Measurements from ENCODE around the gene DNAI2. TPM values are rescaled to one million over a fixed set of nuclear protein-coding genes. Genes with fewer than 3 reads are reported as not detected.

Gene DNAI2
- total RNA-seq, 1 donor from 2014 or later, result not detected

DNA sequence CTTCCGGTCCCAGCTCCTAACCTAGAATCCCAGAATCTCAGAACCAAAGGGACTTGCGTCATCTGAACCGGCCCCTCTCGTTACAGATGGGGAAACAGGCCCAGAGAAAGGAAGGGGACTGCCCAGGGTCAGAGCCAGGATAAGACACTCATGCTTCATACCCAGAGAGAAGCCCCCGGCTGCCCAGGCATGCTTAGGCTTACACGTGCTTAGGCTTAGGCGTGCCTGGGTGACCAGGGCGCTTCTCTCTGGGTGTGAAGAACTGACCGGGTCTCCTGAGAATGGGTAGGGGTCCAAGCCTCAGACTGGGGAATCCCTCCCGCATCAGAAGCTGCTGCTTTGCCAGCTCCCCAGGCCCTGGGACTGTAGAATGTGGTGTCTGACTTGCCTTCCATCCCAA, 29.9 kb upstream of the DNAI2 start:
- Histone ChIP-seq H3K27ac (ENCODE audit: low read depth, low read length) (no peak overlapping the region), H3K9ac (ENCODE audit: low read depth in 1 of 3, low read length in 3 of 3) (no peak overlapping the region), H3K4me1 (ENCODE audit: control insufficient read depth in 3 of 3, insufficient read depth in 3 of 3, low read length in 3 of 3) (peaks cover 32 to 38% (median 33%) of the 10 kb centered on the region in 3 donors), H3K36me3 (ENCODE audit: control insufficient read depth in 3 of 3, insufficient read depth in 3 of 3, low read length in 3 of 3) (peaks cover 11 to 15% (median 12%) of the 10 kb centered on the region in 3 donors), H3K9me3 (ENCODE audit: control insufficient read depth in 3 of 3, low read length in 3 of 3) (no peaks in the 10 kb centered on the region), H3K27me3 (ENCODE audit: control insufficient read depth in 3 of 3, insufficient read depth in 3 of 3, low read length in 3 of 3) (no peaks in the 10 kb centered on the region), H3K4me3 (ENCODE audit: low read length in 3 of 3) (no peak overlapping the region)

DNA sequence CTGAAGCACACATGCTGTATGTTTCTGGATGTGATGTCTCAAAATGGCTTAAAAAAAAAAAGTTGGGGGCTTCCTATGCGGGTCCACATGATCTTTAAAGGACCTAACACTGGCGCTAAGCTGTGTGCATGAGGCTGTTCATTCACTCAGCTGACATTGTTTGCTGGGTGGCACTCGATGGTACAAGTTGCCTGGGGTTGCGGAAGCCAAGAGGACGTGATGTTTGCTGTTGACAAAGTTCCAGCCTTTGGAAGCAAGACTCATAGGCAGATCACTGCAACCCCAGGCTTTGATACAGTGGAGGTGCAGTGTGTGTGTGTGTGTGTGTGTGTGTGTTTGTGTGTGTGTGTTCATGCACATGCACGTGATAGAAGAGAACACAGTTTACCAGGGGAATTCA, 29.5 kb upstream of the DNAI2 start:
- peaks cover 32 to 35% (median 32%) of the 10 kb centered on the region in 3 donors for H3K4me1 ChIP-seq (ENCODE audit: control insufficient read depth in 3 of 3, insufficient read depth in 3 of 3, low read length in 3 of 3)
- H3K4me3 ChIP-seq (ENCODE audit: low read length in 3 of 3), result no peak overlapping the region
- no peak overlapping the region for H3K9ac ChIP-seq (ENCODE audit: low read depth in 1 of 3, low read length in 3 of 3)
- H3K36me3 ChIP-seq (ENCODE audit: control insufficient read depth in 3 of 3, insufficient read depth in 3 of 3, low read length in 3 of 3), result peaks cover 11 to 16% (median 15%) of the 10 kb centered on the region in 3 donors
- H3K9me3 ChIP-seq (ENCODE audit: control insufficient read depth in 3 of 3, low read length in 3 of 3), result no peaks in the 10 kb centered on the region
- no peak overlapping the region for H3K27ac ChIP-seq (ENCODE audit: low read depth, low read length)
- H3K27me3 ChIP-seq (ENCODE audit: control insufficient read depth in 3 of 3, insufficient read depth in 3 of 3, low read length in 3 of 3), result no peaks in the 10 kb centered on the region

DNA sequence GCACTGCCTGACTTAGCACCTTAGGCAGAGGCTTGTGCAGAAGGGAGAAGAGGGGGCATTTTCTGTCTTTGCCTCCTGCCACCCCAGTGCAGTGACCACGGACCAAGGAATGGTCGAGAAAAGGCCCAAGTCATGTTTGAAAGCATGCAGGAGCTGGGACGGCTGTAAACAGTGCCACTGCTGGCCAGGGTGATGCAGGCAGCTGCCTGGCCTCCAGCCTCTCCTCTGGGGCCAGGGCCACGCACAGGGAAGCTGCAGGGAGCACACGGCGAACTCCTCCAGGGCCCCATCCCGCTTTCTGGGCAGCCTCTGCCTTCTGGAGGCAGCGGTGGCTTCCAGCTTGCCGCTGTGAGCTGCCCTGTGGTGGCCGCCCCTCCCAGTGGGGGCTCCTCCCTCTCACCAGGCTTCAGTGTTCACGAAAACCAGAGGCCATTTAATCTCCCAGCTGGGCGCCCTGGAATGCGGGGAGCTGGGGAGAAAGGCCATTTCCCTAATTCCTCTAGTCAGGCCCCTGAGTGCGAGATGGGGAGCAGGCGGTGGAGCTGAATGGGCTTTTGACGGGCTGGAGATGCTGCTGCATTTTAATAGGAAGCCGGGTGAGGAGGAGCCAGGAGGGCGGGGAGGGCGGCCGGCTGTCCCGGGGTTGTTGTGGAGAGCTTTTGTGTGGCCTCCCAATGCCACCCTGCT, 28.7 kb upstream of the DNAI2 start:
- Histone ChIP-seq H3K27me3 (ENCODE audit: control insufficient read depth in 3 of 3, insufficient read depth in 3 of 3, low read length in 3 of 3) (no peaks in the 10 kb centered on the region), H3K9me3 (ENCODE audit: control insufficient read depth in 3 of 3, low read length in 3 of 3) (no peaks in the 10 kb centered on the region), H3K9ac (ENCODE audit: low read depth in 1 of 3, low read length in 3 of 3) (no peak overlapping the region), H3K36me3 (ENCODE audit: control insufficient read depth in 3 of 3, insufficient read depth in 3 of 3, low read length in 3 of 3) (peaks cover 11 to 16% (median 15%) of the 10 kb centered on the region in 3 donors), H3K4me1 (ENCODE audit: control insufficient read depth in 3 of 3, insufficient read depth in 3 of 3, low read length in 3 of 3) (peaks cover 30 to 31% (median 30%) of the 10 kb centered on the region in 3 donors), H3K27ac (ENCODE audit: low read depth, low read length) (no peak overlapping the region), H3K4me3 (ENCODE audit: low read length in 3 of 3) (no peak overlapping the region)

DNA sequence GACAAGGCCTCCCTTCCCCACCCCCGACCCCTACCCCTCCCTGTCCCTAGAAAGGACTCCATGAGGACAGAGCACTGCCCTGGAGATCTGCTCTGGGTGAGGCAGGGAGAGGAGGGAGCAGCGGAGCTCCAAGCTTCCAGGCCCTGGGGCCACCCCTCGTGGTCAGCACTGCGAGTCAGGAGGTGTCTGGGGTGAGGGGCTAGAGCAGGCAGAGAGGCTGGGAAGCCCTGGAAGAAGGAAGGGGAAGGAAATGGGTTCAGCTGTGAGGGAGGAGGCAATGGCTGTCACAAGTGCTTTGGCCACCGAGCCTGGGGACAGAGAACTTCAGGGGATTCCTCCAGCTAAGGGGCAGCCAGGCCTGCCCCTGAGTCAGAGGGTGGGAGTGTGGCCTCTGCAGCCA, 28.2 kb upstream of the DNAI2 start:
- H3K4me3 ChIP-seq (ENCODE audit: low read length in 3 of 3), result no peak overlapping the region
- H3K36me3 ChIP-seq (ENCODE audit: control insufficient read depth in 3 of 3, insufficient read depth in 3 of 3, low read length in 3 of 3), result peaks cover 15 to 20% (median 16%) of the 10 kb centered on the region in 3 donors

DNA sequence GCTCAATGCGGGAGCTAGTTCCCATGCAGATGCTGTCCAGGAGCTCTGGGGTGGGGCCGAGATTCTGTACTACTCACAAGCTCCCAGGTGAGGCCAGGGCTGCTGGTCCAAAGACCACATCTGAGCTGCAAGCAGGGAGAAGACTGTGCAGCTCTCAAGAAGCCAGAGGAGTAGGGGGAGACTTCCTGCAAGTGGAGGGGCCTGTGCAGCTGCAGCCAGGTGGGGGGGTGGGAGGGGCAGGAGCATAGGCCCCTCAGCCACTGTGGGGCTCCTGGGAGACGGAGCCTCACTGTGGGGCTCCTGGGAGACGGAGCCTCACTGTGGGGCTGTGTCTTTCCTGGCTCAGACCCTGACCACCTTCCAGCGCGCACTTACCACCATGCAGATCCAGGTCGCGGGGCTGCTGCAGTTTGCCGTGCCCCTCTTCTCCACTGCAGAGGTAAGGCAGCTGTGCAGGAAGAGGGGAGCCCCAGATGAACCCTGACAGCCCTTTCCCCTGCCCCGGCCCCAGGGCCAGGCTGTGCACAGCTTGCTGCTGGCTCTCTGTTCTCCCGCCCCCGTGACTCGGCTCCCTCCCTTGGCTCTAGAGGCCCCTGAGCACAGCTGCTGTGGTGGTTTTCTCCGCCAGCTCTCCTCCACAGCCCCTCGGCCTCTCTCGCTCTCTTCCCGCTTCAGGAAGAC, 24.3 kb upstream of the DNAI2 start:
- H3K27me3 ChIP-seq (ENCODE audit: control insufficient read depth in 3 of 3, insufficient read depth in 3 of 3, low read length in 3 of 3), result no peaks in the 10 kb centered on the region
- no peaks in the 10 kb centered on the region for H3K4me1 ChIP-seq (ENCODE audit: control insufficient read depth in 3 of 3, insufficient read depth in 3 of 3, low read length in 3 of 3)
- H3K9me3 ChIP-seq (ENCODE audit: control insufficient read depth in 3 of 3, low read length in 3 of 3), result no peaks in the 10 kb centered on the region
- H3K27ac ChIP-seq (ENCODE audit: low read depth, low read length), result no peak overlapping the region
- H3K36me3 ChIP-seq (ENCODE audit: control insufficient read depth in 3 of 3, insufficient read depth in 3 of 3, low read length in 3 of 3), result peaks cover 27 to 37% (median 37%) of the 10 kb centered on the region in 3 donors
- H3K4me3 ChIP-seq (ENCODE audit: low read length in 3 of 3), result no peak overlapping the region
- no peak overlapping the region for H3K9ac ChIP-seq (ENCODE audit: low read depth in 1 of 3, low read length in 3 of 3)

More for the DNA sequence above, 28.2 kb upstream of the DNAI2 start:
- no peaks in the 10 kb centered on the region for H3K9me3 ChIP-seq (ENCODE audit: control insufficient read depth in 3 of 3, low read length in 3 of 3)
- peaks cover 24 to 26% (median 25%) of the 10 kb centered on the region in 3 donors for H3K4me1 ChIP-seq (ENCODE audit: control insufficient read depth in 3 of 3, insufficient read depth in 3 of 3, low read length in 3 of 3)
- no peak overlapping the region for H3K27ac ChIP-seq (ENCODE audit: low read depth, low read length)
- no peaks in the 10 kb centered on the region for H3K27me3 ChIP-seq (ENCODE audit: control insufficient read depth in 3 of 3, insufficient read depth in 3 of 3, low read length in 3 of 3)
- no peak overlapping the region for H3K9ac ChIP-seq (ENCODE audit: low read depth in 1 of 3, low read length in 3 of 3)

DNA sequence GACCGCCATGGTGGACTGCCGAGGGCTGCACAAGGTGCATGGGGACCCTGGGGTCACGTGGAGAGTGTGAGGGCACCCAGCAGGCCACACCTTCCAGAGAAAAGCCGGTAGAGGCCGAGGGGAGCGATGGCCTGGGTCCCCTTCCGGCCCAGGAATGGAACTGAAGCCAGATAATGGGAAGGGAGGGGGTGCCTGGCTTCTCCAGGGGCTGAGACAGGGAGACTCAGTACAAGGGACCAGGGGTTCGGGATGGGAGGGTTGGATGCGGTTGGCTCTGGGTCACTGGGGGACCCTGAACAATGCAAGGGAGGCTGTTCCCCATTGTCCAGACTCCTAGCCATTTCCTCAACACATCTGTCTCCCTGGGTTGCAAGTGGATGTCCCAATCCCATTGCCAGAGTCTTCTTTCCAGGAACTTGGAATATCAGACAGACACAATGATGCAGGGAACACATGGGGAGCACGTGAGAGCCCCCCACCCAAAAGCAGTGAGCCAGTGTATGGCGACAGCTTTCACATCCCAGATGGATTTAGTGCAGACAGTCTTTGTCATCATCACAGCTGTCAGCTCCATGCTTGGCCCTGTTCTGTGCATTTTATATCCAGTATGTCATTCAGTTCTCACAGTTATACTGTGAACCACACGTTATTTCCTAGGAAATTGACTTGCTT, 23.6 kb upstream of the DNAI2 start:
- no peaks in the 10 kb centered on the region for H3K9me3 ChIP-seq (ENCODE audit: control insufficient read depth in 3 of 3, low read length in 3 of 3)
- peaks cover 29 to 37% (median 37%) of the 10 kb centered on the region in 3 donors for H3K36me3 ChIP-seq (ENCODE audit: control insufficient read depth in 3 of 3, insufficient read depth in 3 of 3, low read length in 3 of 3)
- H3K27me3 ChIP-seq (ENCODE audit: control insufficient read depth in 3 of 3, insufficient read depth in 3 of 3, low read length in 3 of 3), result no peaks in the 10 kb centered on the region
- H3K27ac ChIP-seq (ENCODE audit: low read depth, low read length), result no peak overlapping the region
- no peak overlapping the region for H3K4me3 ChIP-seq (ENCODE audit: low read length in 3 of 3)
- no peaks in the 10 kb centered on the region for H3K4me1 ChIP-seq (ENCODE audit: control insufficient read depth in 3 of 3, insufficient read depth in 3 of 3, low read length in 3 of 3)
- H3K9ac ChIP-seq (ENCODE audit: low read depth in 1 of 3, low read length in 3 of 3), result no peak overlapping the region

DNA sequence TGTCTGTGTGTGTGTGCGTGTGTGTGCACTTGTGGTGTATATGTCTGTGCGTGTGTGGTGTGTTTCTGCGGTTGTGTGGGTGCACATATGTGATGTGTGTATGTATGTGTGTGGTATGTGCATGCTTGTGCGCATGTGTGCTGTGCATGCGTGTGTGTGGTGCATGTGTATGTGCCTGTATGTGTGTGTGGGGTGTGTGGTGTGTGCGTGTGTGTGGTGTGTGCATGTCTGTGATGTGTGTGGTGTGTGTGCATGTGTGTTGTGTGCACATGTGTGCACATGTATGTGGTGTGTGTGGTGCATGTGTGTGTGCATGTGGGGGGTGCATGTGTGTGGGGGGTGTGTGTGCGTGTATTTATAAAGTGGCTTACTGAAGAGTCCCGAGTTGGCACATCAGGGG, 23.0 kb upstream of the DNAI2 start:
- Histone ChIP-seq H3K4me3 (ENCODE audit: low read length in 3 of 3) (no peak overlapping the region), H3K36me3 (ENCODE audit: control insufficient read depth in 3 of 3, insufficient read depth in 3 of 3, low read length in 3 of 3) (peaks cover 29 to 42% (median 40%) of the 10 kb centered on the region in 3 donors), H3K9me3 (ENCODE audit: control insufficient read depth in 3 of 3, low read length in 3 of 3) (no peaks in the 10 kb centered on the region), H3K27ac (ENCODE audit: low read depth, low read length) (no peak overlapping the region), H3K9ac (ENCODE audit: low read depth in 1 of 3, low read length in 3 of 3) (no peak overlapping the region), H3K4me1 (ENCODE audit: control insufficient read depth in 3 of 3, insufficient read depth in 3 of 3, low read length in 3 of 3) (no peaks in the 10 kb centered on the region), H3K27me3 (ENCODE audit: control insufficient read depth in 3 of 3, insufficient read depth in 3 of 3, low read length in 3 of 3) (no peaks in the 10 kb centered on the region)

DNA sequence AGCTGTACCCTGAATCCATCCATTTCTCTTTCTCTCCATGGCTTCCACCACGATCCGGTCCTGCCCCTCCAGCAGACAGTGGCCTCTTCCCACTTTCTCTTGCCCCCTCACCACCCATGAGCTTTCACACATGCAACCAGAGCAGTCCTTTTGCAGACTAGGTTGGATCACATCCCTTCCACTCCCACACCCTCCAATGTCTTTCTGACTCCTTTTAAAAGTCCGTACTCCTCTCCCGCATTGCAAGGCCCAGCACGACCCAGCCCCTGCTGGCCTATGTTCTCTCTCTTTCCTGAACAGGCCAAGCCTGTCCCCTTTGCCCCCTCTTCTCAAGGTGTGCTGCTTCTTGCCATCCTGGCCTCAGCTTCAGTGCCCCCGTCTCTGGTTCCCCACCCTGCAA, 22.5 kb upstream of the DNAI2 start:
- no peaks in the 10 kb centered on the region for H3K4me1 ChIP-seq (ENCODE audit: control insufficient read depth in 3 of 3, insufficient read depth in 3 of 3, low read length in 3 of 3)
- H3K9me3 ChIP-seq (ENCODE audit: control insufficient read depth in 3 of 3, low read length in 3 of 3), result no peaks in the 10 kb centered on the region
- H3K9ac ChIP-seq (ENCODE audit: low read depth in 1 of 3, low read length in 3 of 3), result no peak overlapping the region
- H3K4me3 ChIP-seq (ENCODE audit: low read length in 3 of 3), result no peak overlapping the region
- H3K36me3 ChIP-seq (ENCODE audit: control insufficient read depth in 3 of 3, insufficient read depth in 3 of 3, low read length in 3 of 3), result peaks cover 32 to 46% (median 42%) of the 10 kb centered on the region in 3 donors
- no peaks in the 10 kb centered on the region for H3K27me3 ChIP-seq (ENCODE audit: control insufficient read depth in 3 of 3, insufficient read depth in 3 of 3, low read length in 3 of 3)
- no peak overlapping the region for H3K27ac ChIP-seq (ENCODE audit: low read depth, low read length)

DNA sequence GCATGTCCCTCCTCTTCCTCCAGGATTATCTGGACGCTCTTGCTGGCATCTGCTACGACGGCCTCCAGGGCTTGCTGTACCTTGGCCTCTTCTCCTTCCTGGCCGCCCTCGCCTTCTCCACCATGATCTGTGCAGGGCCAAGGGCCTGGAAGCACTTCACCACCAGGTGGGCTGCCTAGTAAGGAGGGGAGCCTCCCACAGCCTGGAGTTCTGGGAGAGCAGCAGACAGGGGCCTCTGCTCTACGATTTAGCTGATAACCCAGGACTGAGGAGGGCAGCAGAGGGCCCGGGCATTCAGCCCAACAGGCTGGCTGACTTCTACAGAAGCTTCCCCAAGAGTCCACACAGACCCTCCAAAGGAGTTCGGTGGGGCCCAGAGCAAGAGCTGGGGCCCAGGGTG, 21.8 kb upstream of the DNAI2 start:
- Histone ChIP-seq H3K9me3 (ENCODE audit: control insufficient read depth in 3 of 3, low read length in 3 of 3) (no peaks in the 10 kb centered on the region), H3K36me3 (ENCODE audit: control insufficient read depth in 3 of 3, insufficient read depth in 3 of 3, low read length in 3 of 3) (peaks cover 32 to 48% (median 43%) of the 10 kb centered on the region in 3 donors)

DNA sequence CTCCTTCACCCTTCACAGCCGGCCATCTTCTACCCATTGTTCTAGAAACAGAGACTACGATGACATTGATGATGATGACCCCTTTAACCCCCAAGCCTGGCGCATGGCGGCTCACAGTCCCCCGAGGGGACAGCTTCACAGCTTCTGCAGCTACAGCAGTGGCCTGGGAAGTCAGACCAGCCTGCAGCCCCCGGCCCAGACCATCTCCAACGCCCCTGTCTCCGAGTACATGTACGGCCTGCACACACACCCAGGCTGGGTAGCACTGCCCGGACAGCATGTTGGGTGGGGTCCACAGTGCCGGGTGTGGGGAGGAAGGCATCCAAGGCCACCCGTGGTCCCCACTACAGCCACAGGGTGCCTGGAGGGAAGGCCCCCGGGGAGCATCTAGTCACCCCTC, 21.0 kb upstream of the DNAI2 start:
- Histone ChIP-seq H3K4me1 (ENCODE audit: control insufficient read depth in 3 of 3, insufficient read depth in 3 of 3, low read length in 3 of 3) (no peaks in the 10 kb centered on the region), H3K4me3 (ENCODE audit: low read length in 3 of 3) (no peak overlapping the region), H3K36me3 (ENCODE audit: control insufficient read depth in 3 of 3, insufficient read depth in 3 of 3, low read length in 3 of 3) (peaks cover 32 to 47% (median 42%) of the 10 kb centered on the region in 3 donors), H3K9ac (ENCODE audit: low read depth in 1 of 3, low read length in 3 of 3) (no peak overlapping the region), H3K9me3 (ENCODE audit: control insufficient read depth in 3 of 3, low read length in 3 of 3) (no peaks in the 10 kb centered on the region), H3K27ac (ENCODE audit: low read depth, low read length) (no peak overlapping the region), H3K27me3 (ENCODE audit: control insufficient read depth in 3 of 3, insufficient read depth in 3 of 3, low read length in 3 of 3) (no peaks in the 10 kb centered on the region)

More for the DNA sequence above, 21.8 kb upstream of the DNAI2 start:
- Histone ChIP-seq H3K4me1 (ENCODE audit: control insufficient read depth in 3 of 3, insufficient read depth in 3 of 3, low read length in 3 of 3) (no peaks in the 10 kb centered on the region), H3K27ac (ENCODE audit: low read depth, low read length) (no peak overlapping the region), H3K27me3 (ENCODE audit: control insufficient read depth in 3 of 3, insufficient read depth in 3 of 3, low read length in 3 of 3) (no peaks in the 10 kb centered on the region), H3K9ac (ENCODE audit: low read depth in 1 of 3, low read length in 3 of 3) (no peak overlapping the region), H3K4me3 (ENCODE audit: low read length in 3 of 3) (no peak overlapping the region)
